Mesenchymal stem cell (in vitro differentiated cells and primary cell): Measurements from ENCODE around the gene DENND5A.

Source experiments
- DNase-seq: peaks from one replicate; pipeline ENCODE4 v3.0.0-alpha.2; 2013
- H2AFZ ChIP-seq: one replicate; pipeline ENCODE4 v1.6.1; 2013; ENCODE audit warnings: low read depth, mild to moderate bottlenecking, control low read depth, inconsistent platforms, low read length, moderate library complexity
- H2AK5ac ChIP-seq: 2 replicates; pipeline ENCODE4 v1.6.1; 2013; ENCODE audit warnings: low read length, moderate library complexity, mild to moderate bottlenecking, inconsistent platforms; ENCODE audit not compliant: severe bottlenecking
- H2BK120ac ChIP-seq: one replicate; pipeline ENCODE4 v1.6.1; 2013; ENCODE audit warnings: low read depth, mild to moderate bottlenecking, inconsistent platforms, low read length, moderate library complexity
- H2BK12ac ChIP-seq, 2 experiments: one replicate each; pipeline ENCODE4 v1.6.1; 2013; ENCODE audit warnings: inconsistent platforms in 2 of 2, low read length in 2 of 2, mild to moderate bottlenecking in 2 of 2, moderate library complexity in 2 of 2, control low read depth in 1 of 2
- H2BK15ac ChIP-seq: one replicate; pipeline ENCODE4 v1.6.1; 2013; ENCODE audit warnings: mild to moderate bottlenecking, low read depth, inconsistent platforms; ENCODE audit not compliant: poor library complexity, severe bottlenecking
- H2BK5ac ChIP-seq: 2 replicates; pipeline ENCODE4 v1.6.1; 2013; ENCODE audit warnings: low read depth, mild to moderate bottlenecking, low read length, control low read depth, inconsistent platforms; ENCODE audit not compliant: poor library complexity, severe bottlenecking
- H3K14ac ChIP-seq, 2 experiments: one replicate each; pipeline ENCODE4 v1.6.1; 2013; ENCODE audit warnings: inconsistent platforms in 2 of 2, low read length in 2 of 2, control low read depth in 1 of 2, mild to moderate bottlenecking in 1 of 2, moderate library complexity in 1 of 2
- H3K18ac ChIP-seq, 2 experiments: one replicate each; pipeline ENCODE4 v1.6.1; 2013; ENCODE audit warnings: inconsistent platforms in 2 of 2, low read length in 2 of 2, control low read depth in 1 of 2, low read depth in 1 of 2, mild to moderate bottlenecking in 1 of 2
- H3K23ac ChIP-seq, 2 experiments: one replicate each; pipeline ENCODE4 v1.6.1; 2013; ENCODE audit warnings: inconsistent platforms in 2 of 2, low read length in 2 of 2, mild to moderate bottlenecking in 2 of 2, moderate library complexity in 2 of 2, control low read depth in 1 of 2
- H3K27ac ChIP-seq: 2 replicates; pipeline ENCODE4 v1.5.1; 2013; ENCODE audit warnings: mild to moderate bottlenecking, moderate library complexity, low read length, control low read depth, inconsistent platforms; ENCODE audit not compliant: poor library complexity, severe bottlenecking
- H3K27me3 ChIP-seq, 2 experiments: 2 replicates each; pipeline versions ENCODE4 v1.6.1 to v1.7.0; 2013; ENCODE audit warnings: low read length in 2 of 2, mild to moderate bottlenecking in 2 of 2, moderate library complexity in 2 of 2, control low read depth in 1 of 2, inconsistent platforms in 1 of 2; ENCODE audit not compliant: control insufficient read depth in 1 of 2, insufficient read depth in 1 of 2
- H3K36me3 ChIP-seq, 2 experiments: 2 replicates each; pipeline versions ENCODE4 v1.6.1 to v1.7.0; 2013; ENCODE audit warnings: low read length in 2 of 2, control low read depth in 1 of 2, inconsistent platforms in 1 of 2, low read depth in 1 of 2, mild to moderate bottlenecking in 1 of 2; ENCODE audit not compliant: insufficient read depth in 2 of 2, control insufficient read depth in 1 of 2
- H3K4ac ChIP-seq, 2 experiments: one replicate each; pipeline ENCODE4 v1.6.1; 2013; ENCODE audit warnings: inconsistent platforms in 2 of 2, low read length in 2 of 2, mild to moderate bottlenecking in 2 of 2, moderate library complexity in 2 of 2, control low read depth in 1 of 2, low read depth in 1 of 2
- H3K4me1 ChIP-seq: 2 replicates; pipeline ENCODE4 v1.6.1; 2013; ENCODE audit warnings: low read depth, low read length, control low read depth; ENCODE audit not compliant: control insufficient read depth, insufficient read depth
- H3K4me2 ChIP-seq: 2 replicates; pipeline ENCODE4 v1.6.1; 2013; ENCODE audit warnings: low read length, mild to moderate bottlenecking, inconsistent platforms; ENCODE audit not compliant: poor library complexity, severe bottlenecking
- H3K4me3 ChIP-seq, 2 experiments: 2 replicates each; pipeline versions ENCODE4 v1.5.1 to v1.7.0; 2013; ENCODE audit warnings: low read length in 2 of 2, mild to moderate bottlenecking in 2 of 2, control low read depth in 1 of 2, low read depth in 1 of 2; ENCODE audit not compliant: insufficient read depth in 1 of 2
- H3K79me1 ChIP-seq: replicated peaks from 2 replicates; pipeline ENCODE4 v1.6.1; 2013; ENCODE audit warnings: mild to moderate bottlenecking, control low read depth, low read length, inconsistent platforms; ENCODE audit not compliant: poor library complexity, severe bottlenecking
- H3K9ac ChIP-seq: 2 replicates; pipeline ENCODE4 v1.7.0; 2013; ENCODE audit warnings: mild to moderate bottlenecking, low read length, moderate library complexity
- H3K9me3 ChIP-seq: 2 replicates; pipeline ENCODE4 v1.7.0; 2013; ENCODE audit warnings: mild to moderate bottlenecking, low read length; ENCODE audit not compliant: control insufficient read depth
- H4K8ac ChIP-seq: one replicate; pipeline ENCODE4 v1.6.1; 2013; ENCODE audit warnings: inconsistent platforms, mild to moderate bottlenecking, low read length, moderate library complexity
- H4K91ac ChIP-seq: one replicate; pipeline ENCODE4 v1.6.1; 2013; ENCODE audit warnings: mild to moderate bottlenecking, low read length, inconsistent platforms
- WGBS: methylation state at CpG from one replicate; pipeline ENCODE4 v1.1.7; 2013; ENCODE audit warnings: mixed read lengths; 5-methylcytosine and 5-hydroxymethylcytosine counted together

DENND5A gene

DNA sequence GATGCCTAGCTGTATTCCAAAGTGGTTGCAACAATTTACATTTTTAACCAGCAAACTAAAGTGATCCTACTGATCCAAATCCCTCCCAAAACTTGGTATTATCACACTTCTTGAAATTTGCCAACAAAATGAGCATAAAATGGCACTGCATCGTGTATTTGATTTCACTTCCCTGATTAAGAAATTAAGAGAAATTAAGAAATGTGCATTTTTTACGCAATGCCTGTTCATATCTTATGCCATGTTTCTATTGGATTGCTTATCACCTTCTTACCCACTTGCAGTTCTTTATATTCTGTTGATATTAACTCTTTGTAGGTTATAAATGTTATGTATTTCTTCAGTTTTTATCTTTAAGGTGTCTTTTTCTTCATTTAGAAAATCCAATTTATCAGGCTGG lies 80.6 kb downstream of the DENND5A start:
- no peak overlapping the region for H3K14ac ChIP-seq
- no peak overlapping the region for H2BK5ac ChIP-seq
- no peak overlapping the region for H3K23ac ChIP-seq
- H4K91ac ChIP-seq, result no peak overlapping the region
- H3K9me3 ChIP-seq, result no peaks in the 10 kb centered on the region
- H2BK15ac ChIP-seq, result no peak overlapping the region
- H3K4me2 ChIP-seq, result no peak overlapping the region
- WGBS, result no CpG with 5 or more reads among the region's 2 CpGs
- H2AFZ ChIP-seq, result no peak overlapping the region
- no peak overlapping the region for H3K18ac ChIP-seq
- no peak overlapping the region for H3K4me3 ChIP-seq
- H3K27me3 ChIP-seq, result no peaks in the 10 kb centered on the region
- H3K4me1 ChIP-seq, result no peaks in the 10 kb centered on the region
- no peak for DNase-seq
- H2BK120ac ChIP-seq, result no peak overlapping the region
- H2AK5ac ChIP-seq, result no peak overlapping the region
- H3K9ac ChIP-seq, result no peak overlapping the region
- H3K27ac ChIP-seq, result no peak overlapping the region
- peaks cover 20% of the 10 kb centered on the region for H3K79me1 ChIP-seq
- no peak overlapping the region for H3K4ac ChIP-seq
- H2BK12ac ChIP-seq, result no peak overlapping the region
- H4K8ac ChIP-seq, result no peak overlapping the region
- peaks cover 18 to 78% of the 10 kb centered on the region in 2 experiments for H3K36me3 ChIP-seq

DNA sequence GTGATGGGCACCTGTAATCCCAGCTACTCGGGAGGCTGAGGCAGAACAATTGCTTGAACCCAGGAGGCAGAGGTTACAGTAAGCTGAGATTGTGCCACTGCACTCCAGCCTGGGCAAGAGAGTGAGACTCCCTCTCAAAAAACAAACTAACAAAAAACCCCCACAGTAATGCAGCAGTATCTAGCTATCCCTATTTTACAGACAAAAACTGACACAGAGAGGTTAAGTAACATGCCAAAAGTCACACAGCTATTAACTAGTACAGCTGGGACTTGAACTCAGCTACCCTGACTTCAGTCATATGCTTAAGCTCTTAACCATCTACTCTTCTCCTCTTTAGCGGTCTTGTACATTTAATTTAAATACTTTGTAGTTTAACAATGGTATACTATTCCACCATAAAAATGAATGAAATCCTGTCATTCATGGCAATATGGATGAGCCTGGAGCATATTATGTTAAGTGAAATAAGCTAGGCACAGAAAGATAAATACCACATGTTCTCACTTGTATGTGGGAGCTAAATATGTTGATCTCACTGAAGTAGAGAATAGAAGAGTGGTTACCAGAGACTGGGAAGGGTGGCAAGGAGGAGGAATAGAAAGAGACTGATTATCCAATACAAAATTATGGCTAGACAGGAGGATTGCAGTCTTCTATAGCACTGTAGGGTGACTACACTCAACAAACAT lies 82.8 kb downstream of the DENND5A start:
- Histone ChIP-seq H2BK12ac (no peak overlapping the region), H3K36me3 (peaks cover 9 to 81% of the 10 kb centered on the region in 2 experiments), H4K91ac (no peak overlapping the region), H3K14ac (no peak overlapping the region), H3K4me3 (no peak overlapping the region), H2AFZ (no peak overlapping the region), H3K4me1 (no peaks in the 10 kb centered on the region), H2BK5ac (no peak overlapping the region), H3K18ac (no peak overlapping the region), H3K79me1 (peaks cover 12% of the 10 kb centered on the region), H3K23ac (no peak overlapping the region), H3K9ac (no peak overlapping the region), H3K9me3 (no peaks in the 10 kb centered on the region), H4K8ac (no peak overlapping the region), H2BK120ac (no peak overlapping the region), H2BK15ac (no peak overlapping the region), H3K27me3 (no peaks in the 10 kb centered on the region), H2AK5ac (no peak overlapping the region), H3K27ac (no peak overlapping the region), H3K4me2 (no peak overlapping the region), H3K4ac (no peak overlapping the region)
- WGBS, result 92% methylated on average over 1 of the region's 2 CpGs
- DNase-seq, result no peak

DNA sequence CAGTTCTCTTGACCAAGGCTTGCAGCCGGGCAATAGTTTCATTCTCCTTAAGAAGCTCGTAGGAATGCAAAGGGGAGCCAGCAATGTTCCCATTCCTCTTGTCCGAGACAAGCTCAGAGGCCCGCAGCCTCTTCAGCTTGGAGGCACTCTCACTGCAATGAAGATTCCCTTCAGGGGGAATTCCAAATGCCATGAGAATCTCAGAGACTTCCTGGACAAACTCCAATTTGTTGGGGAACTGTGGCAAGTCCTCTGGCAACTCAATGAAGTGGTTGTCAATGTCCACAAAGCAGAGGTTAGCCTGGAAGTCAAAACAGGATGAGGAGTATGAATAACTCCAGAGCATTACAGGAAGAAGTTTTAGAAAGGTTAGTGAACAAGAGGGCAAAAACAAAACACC lies 84.4 kb downstream of the DENND5A start:
- 90% methylated on average over 4 of the region's 4 CpGs for WGBS
- Histone ChIP-seq H2BK120ac (no peak overlapping the region), H4K8ac (no peak overlapping the region), H3K36me3 (peaks cover 13 to 83% of the 10 kb centered on the region in 2 experiments), H2AK5ac (no peak overlapping the region), H3K4me1 (no peaks in the 10 kb centered on the region), H3K18ac (no peak overlapping the region), H2AFZ (no peak overlapping the region), H3K27ac (peak overlapping the region; percentile 10), H2BK12ac (no peak overlapping the region), H4K91ac (no peak overlapping the region), H3K4ac (no peak overlapping the region), H3K27me3 (no peaks in the 10 kb centered on the region), H2BK15ac (no peak overlapping the region), H3K79me1 (peaks cover 9% of the 10 kb centered on the region), H3K4me2 (no peak overlapping the region), H3K4me3 (no peak overlapping the region), H3K9ac (no peak overlapping the region), H3K9me3 (no peaks in the 10 kb centered on the region), H2BK5ac (no peak overlapping the region), H3K14ac (no peak overlapping the region), H3K23ac (peak overlapping the region in 1 of 2 experiments; percentile 55)
- peak; percentile 34 for DNase-seq

DNA sequence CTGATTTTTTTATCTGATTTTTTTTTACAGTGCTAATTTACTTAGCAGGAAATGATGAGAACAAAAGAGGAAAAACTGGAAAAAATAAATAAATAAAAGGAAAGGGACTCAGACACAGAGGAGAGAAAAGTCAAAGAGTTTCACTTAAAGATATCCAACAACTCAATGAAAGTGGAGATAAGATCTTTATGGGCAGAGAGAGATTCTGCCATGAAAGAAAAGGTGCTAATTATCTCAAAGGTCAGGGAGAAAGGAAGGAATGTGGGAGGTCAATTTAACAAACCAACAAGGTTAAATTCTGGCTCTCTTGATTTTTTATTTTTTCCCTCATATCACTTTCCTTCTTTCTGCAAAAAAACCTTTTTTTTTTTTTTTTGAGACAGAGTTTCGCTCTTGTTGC lies 86.0 kb downstream of the DENND5A start:
- H3K9me3 ChIP-seq, result no peaks in the 10 kb centered on the region
- no peak overlapping the region for H3K14ac ChIP-seq
- H2AFZ ChIP-seq, result no peak overlapping the region
- H3K27ac ChIP-seq, result no peak overlapping the region
- H3K4me1 ChIP-seq, result no peaks in the 10 kb centered on the region
- H2BK12ac ChIP-seq, result no peak overlapping the region
- no peak overlapping the region for H3K4me2 ChIP-seq
- no peaks in the 10 kb centered on the region for H3K27me3 ChIP-seq
- H4K8ac ChIP-seq, result no peak overlapping the region
- H3K79me1 ChIP-seq, result peaks cover 4% of the 10 kb centered on the region
- H4K91ac ChIP-seq, result no peak overlapping the region
- no peak for DNase-seq
- no peak overlapping the region for H2BK15ac ChIP-seq
- H2BK120ac ChIP-seq, result no peak overlapping the region
- H3K4me3 ChIP-seq, result no peak overlapping the region
- WGBS, result 100% methylated on average over 1 of the region's 1 CpG
- H3K18ac ChIP-seq, result no peak overlapping the region
- no peak overlapping the region for H3K9ac ChIP-seq
- no peak overlapping the region for H3K4ac ChIP-seq
- H2AK5ac ChIP-seq, result no peak overlapping the region
- H2BK5ac ChIP-seq, result no peak overlapping the region
- H3K23ac ChIP-seq, result no peak overlapping the region
- H3K36me3 ChIP-seq, result peaks cover 10 to 81% of the 10 kb centered on the region in 2 experiments
